SK-N-SH (cell line): Measurements from ENCODE around the gene PAK1. TPM values are rescaled to one million over a fixed set of nuclear protein-coding genes. Genes with fewer than 3 reads are reported as not detected.

Experiments used
- CTCF ChIA-PET: fragments of 300-600, 350-600 bp; formaldehyde crosslinking; extraction: SDS; loops from one replicate; lab custom pipeline; 2021; lab: Yijun Ruan, JAX
- POLR2A ChIA-PET: fragments of 350-600 bp; sonication (Branson Sonifier 250); formaldehyde crosslinking; extraction: SDS; loops from one replicate; lab custom pipeline; 2020; ENCODE audit warnings: antibody characterized with exemption, inconsistent platforms; lab: Yijun Ruan, JAX
- DNase-seq: peaks from one replicate; pipeline ENCODE4 v3.0.0; 2012
- H2AFZ ChIP-seq: fragments of 200-600 bp; sonication (generic); 2 replicates; pipeline ENCODE4 v1.8.1; 2016; ENCODE audit warnings: antibody characterized with exemption, mild to moderate bottlenecking, low read depth
- H3F3A ChIP-seq: fragments of 200-600 bp; sonication (generic); replicated peaks from 2 replicates; pipeline ENCODE3; 2016; ENCODE audit warnings: antibody characterized with exemption, mild to moderate bottlenecking; ENCODE audit not compliant: insufficient read depth
- H3K27ac ChIP-seq, 2 experiments: fragments of 200-500 bp in 1 of 2; fragments of 200-600 bp in 1 of 2; sonication (Bioruptor generic) in 1 of 2; sonication (generic), shearing (Covaris generic) in 1 of 2; 2 replicates each; pipeline versions ENCODE4 v1.5.1 to v1.6.1; 2014 to 2016; ENCODE audit warnings: low read depth in 2 of 2, inconsistent platforms in 1 of 2, low read length in 1 of 2, mild to moderate bottlenecking in 1 of 2, mixed read lengths in 1 of 2
- H3K27me3 ChIP-seq: fragments of 200-600 bp; sonication (generic), shearing (Covaris generic); 2 replicates; pipeline ENCODE4 v1.6.1; 2016; ENCODE audit warnings: mixed run types; ENCODE audit not compliant: insufficient read depth
- H3K36me3 ChIP-seq, 2 experiments: fragments of 200-500 bp in 1 of 2; fragments of 200-600 bp in 1 of 2; sonication (Bioruptor generic) in 1 of 2; sonication (generic) in 1 of 2; replicated peaks in 1 of 2; 2 replicates each; pipeline versions ENCODE3 to v1.5.1; 2014 to 2016; ENCODE audit warnings: low read length in 1 of 2, mild to moderate bottlenecking in 1 of 2; ENCODE audit not compliant: insufficient read depth in 2 of 2, control insufficient read depth in 1 of 2
- H3K4me1 ChIP-seq, 2 experiments: fragments of 200-500 bp in 1 of 2; fragments of 200-600 bp in 1 of 2; sonication (Bioruptor generic) in 1 of 2; sonication (generic), shearing (Covaris generic) in 1 of 2; 2 replicates each; pipeline versions ENCODE4 v1.5.1 to v1.6.1; 2014 to 2016; ENCODE audit warnings: low read depth in 1 of 2, low read length in 1 of 2, mixed run types in 1 of 2; ENCODE audit not compliant: insufficient read depth in 2 of 2, control insufficient read depth in 1 of 2
- H3K4me2 ChIP-seq: fragments of 200-600 bp; sonication (generic), shearing (Covaris generic); 2 replicates; pipeline ENCODE4 v1.6.1; 2017; ENCODE audit warnings: mixed run types
- H3K4me3 ChIP-seq, 2 experiments: fragments of 200-500 bp in 1 of 2; fragments of 200-600 bp in 1 of 2; sonication (Bioruptor generic) in 1 of 2; sonication (generic), shearing (Covaris generic) in 1 of 2; 2 replicates each; pipeline versions ENCODE4 v1.5.1 to v1.8.1; 2014 to 2016; ENCODE audit warnings: low read depth in 2 of 2, inconsistent platforms in 1 of 2, low read length in 1 of 2, mild to moderate bottlenecking in 1 of 2, mixed read lengths in 1 of 2, moderate library complexity in 1 of 2
- H3K79me2 ChIP-seq: fragments of 200-600 bp; sonication (generic); 2 replicates; pipeline ENCODE4 v1.8.1; 2017; ENCODE audit warnings: mild to moderate bottlenecking; ENCODE audit not compliant: insufficient read depth
- H3K9ac ChIP-seq: fragments of 200-600 bp; sonication (generic); 2 replicates; pipeline ENCODE4 v1.6.1; 2017; ENCODE audit warnings: mixed run types
- H3K9me2 ChIP-seq: fragments of 200-600 bp; sonication (generic); 2 replicates; pipeline ENCODE4 v1.6.1; 2017; ENCODE audit warnings: mixed run types
- H3K9me3 ChIP-seq: fragments of 200-600 bp; sonication (generic); 2 replicates; pipeline ENCODE4 v1.6.1; 2017; ENCODE audit warnings: mixed run types, mild to moderate bottlenecking, moderate library complexity
- H4K20me1 ChIP-seq: fragments of 200-600 bp; sonication (generic); 2 replicates; pipeline ENCODE4 v1.6.1; 2017; ENCODE audit warnings: mild to moderate bottlenecking, mixed run types; ENCODE audit not compliant: insufficient read depth
- CHD2 ChIP-seq: fragments of 150-350 bp; IDR thresholded peaks from 2 replicates; pipeline ENCODE4 v1.6.1; 2018; ENCODE audit warnings: low read length; ENCODE audit not compliant: partially characterized antibody
- FOXJ3 ChIP-seq: sonication (generic); formaldehyde crosslinking; IDR thresholded peaks from 2 replicates; pipeline ENCODE4 v1.5.1; 2020; ENCODE audit warnings: mild to moderate bottlenecking, missing genetic modification reagents
- GABPA ChIP-seq: IDR thresholded peaks from 2 replicates; pipeline ENCODE4 v1.4.0; 2012; ENCODE audit warnings: low read depth, mild to moderate bottlenecking
- MAX ChIP-seq: IDR thresholded peaks from 2 replicates; pipeline ENCODE4 v1.4.0; 2012; ENCODE audit warnings: low read depth
- MEF2A ChIP-seq: IDR thresholded peaks from 2 replicates; pipeline ENCODE4 v1.4.0; 2012; ENCODE audit warnings: low read depth, borderline replicate concordance
- NFIC ChIP-seq: IDR thresholded peaks from 2 replicates; pipeline ENCODE4 v1.4.0; 2012; ENCODE audit warnings: borderline replicate concordance
- PBX3 ChIP-seq: IDR thresholded peaks from 2 replicates; pipeline ENCODE4; 2012
- POLR2AphosphoS5 ChIP-seq: IDR thresholded peaks from 2 replicates; pipeline ENCODE4 v1.6.1; 2012; ENCODE audit warnings: low read depth, low read length
- RCOR1 ChIP-seq: fragments of 150-350 bp; IDR thresholded peaks from 2 replicates; pipeline ENCODE4 v1.6.1; 2017; ENCODE audit warnings: antibody characterized with exemption, low read length
- REST ChIP-seq: IDR thresholded peaks from 2 replicates; pipeline ENCODE4 v1.6.1; 2012; ENCODE audit warnings: mild to moderate bottlenecking, low read depth, low read length, moderate library complexity
- RXRA ChIP-seq: IDR thresholded peaks from 2 replicates; pipeline ENCODE4 v1.4.0; 2012; ENCODE audit warnings: low read depth, mild to moderate bottlenecking, borderline replicate concordance
- SIN3A ChIP-seq: IDR thresholded peaks from 2 replicates; pipeline ENCODE4 v1.6.1; 2012; ENCODE audit warnings: low read depth, mild to moderate bottlenecking, low read length, moderate library complexity, borderline replicate concordance
- TAF1 ChIP-seq: IDR thresholded peaks from 2 replicates; pipeline ENCODE4 v1.6.1; 2012; ENCODE audit warnings: low read depth, mild to moderate bottlenecking, low read length, moderate library complexity, borderline replicate concordance
- USF2 ChIP-seq: fragments of 150-350 bp; IDR thresholded peaks from 2 replicates; pipeline ENCODE4 v1.6.1; 2017; ENCODE audit warnings: antibody characterized with exemption, low read length, low read depth, borderline replicate concordance
- YY1 ChIP-seq: IDR thresholded peaks from 2 replicates; pipeline ENCODE4 v1.4.0; 2012; ENCODE audit warnings: low read depth, mild to moderate bottlenecking
- WGBS: methylation state at CpG from one replicate; pipeline ENCODE4 v1.1.6; 2017; ENCODE audit warnings: low lambda C conversion rate; 5-methylcytosine and 5-hydroxymethylcytosine counted together
- polyA plus RNA-seq, 3 experiments: library from polyadenylated mRNA; depleted of rRNA; stranded (reverse); fragments of >200 nt; gene quantifications; 2 replicates each; pipeline ENCODE4 v1.2.3, GENCODE V29; 2012

PAK1 gene
- polyA plus RNA-seq, 1 of the 3 experiments (the other 2 are of a cell fraction): 17.9 TPM

GRCh38 chr11:77406396-77406795, 67.5 kb downstream of the PAK1 start:
- Histone ChIP-seq H3K36me3 (no peaks in the 10 kb centered on the region), H3K4me2 (no peak overlapping the region), H3K27me3 (no peaks in the 10 kb centered on the region), H3K9me2 (no peaks in the 10 kb centered on the region), H4K20me1 (no peaks in the 10 kb centered on the region), H3K27ac (no peak overlapping the region), H3K79me2 (no peaks in the 10 kb centered on the region), H3K4me3 (no peak overlapping the region), H3K9ac (no peak overlapping the region), H2AFZ (no peak overlapping the region)
- DNase-seq: no peak
- WGBS: 96% methylated on average over 3 of the region's 3 CpGs
- POLR2A ChIA-PET: no interaction called here
- CTCF ChIA-PET: interaction anchor here (1.0 to 1.4 kb wide), 3 partner anchors 24 to 61 kb away, joined by 3 to 5 read pairs (median 4); no protein-coding TSS in a partner anchor
- TF ChIP-seq USF2 (no peak), GABPA (no peak), RXRA (no peak), FOXJ3 (CRISPR knock-in tag) (no peak), POLR2AphosphoS5 (no peak), NFIC (no peak), MEF2A (no peak), SIN3A (no peak), CHD2 (no peak), PBX3 (no peak), TAF1 (no peak), YY1 (no peak), RCOR1 (no peak), REST (no peak), MAX (no peak)
- TF ChIP-seq, all 33 proteins: peak for 0
- Histone ChIP-seq H3K4me1 (peaks cover 10 to 11% of the 10 kb centered on the region in 2 experiments; a peak in 3 of 4 replicates), H3K9me3 (no peaks in the 10 kb centered on the region), H3F3A (peaks cover 5% of the 10 kb centered on the region)
